ENCODE data around the gene TIGD2.
A peak's percentile ranks its signal among the peaks of the same experiment; 100 is the strongest.

The TIGD2 gene

GRCh38 chr4:89110986-89111832, at the start of gene TIGD2:
Gene TIGD2, plus strand, starts transcription at chr4:89111533. Its CDS starts 1,442 bp downstream, at chr4:89112975.
- DNase-seq (ENCODE audit: low read depth in 2 of 2), result peak; percentile 75 to 82

GRCh38 chr4:89064848-89065247, 46.5 kb upstream of the TIGD2 start:
- DNase-seq (ENCODE audit: low read depth in 2 of 2), result no peak

GRCh38 chr4:89067417-89067816, 43.9 kb upstream of the TIGD2 start:
- DNase-seq (ENCODE audit: low read depth in 2 of 2), result no peak

- DNase-seq (ENCODE audit: low read depth in 2 of 2), result no peak
These were observed 41.9 kb upstream of the TIGD2 start for GRCh38 chr4:89069481-89069880.

- no peak for DNase-seq (ENCODE audit: low read depth in 2 of 2)
These were observed 41.3 kb upstream of the TIGD2 start for GRCh38 chr4:89070041-89070440.

GRCh38 chr4:89071311-89071710, 40.0 kb upstream of the TIGD2 start:
- DNase-seq (ENCODE audit: low read depth in 2 of 2), result no peak

GRCh38 chr4:89072921-89073320, 38.4 kb upstream of the TIGD2 start:
- DNase-seq (ENCODE audit: low read depth in 2 of 2), result no peak

GRCh38 chr4:89077761-89078160, 33.6 kb upstream of the TIGD2 start:
- DNase-seq (ENCODE audit: low read depth in 2 of 2), result no peak

- DNase-seq (ENCODE audit: low read depth in 2 of 2), result no peak
These were observed 33.0 kb upstream of the TIGD2 start for GRCh38 chr4:89078300-89078699.

- DNase-seq (ENCODE audit: low read depth in 2 of 2), result no peak
These were observed 12.3 kb upstream of the TIGD2 start for GRCh38 chr4:89099034-89099433.

GRCh38 chr4:89099471-89099870, 11.9 kb upstream of the TIGD2 start:
- DNase-seq (ENCODE audit: low read depth in 2 of 2), result no peak

GRCh38 chr4:89100853-89101252, 10.5 kb upstream of the TIGD2 start:
- no peak for DNase-seq (ENCODE audit: low read depth in 2 of 2)

- DNase-seq (ENCODE audit: low read depth in 2 of 2), result no peak
These were observed 9.8 kb upstream of the TIGD2 start for GRCh38 chr4:89101256-89102161.

- no peak for DNase-seq (ENCODE audit: low read depth in 2 of 2)
These were observed 5.6 kb upstream of the TIGD2 start for GRCh38 chr4:89105726-89106125.

GRCh38 chr4:89108091-89108490, 3.2 kb upstream of the TIGD2 start:
- DNase-seq (ENCODE audit: low read depth in 2 of 2), result no peak

GRCh38 chr4:89109841-89110540, 1.3 kb upstream of the TIGD2 start:
- no peak for DNase-seq (ENCODE audit: low read depth in 2 of 2)

GRCh38 chr4:89110541-89110985, 770 bp upstream of the TIGD2 start:
- DNase-seq (ENCODE audit: low read depth in 2 of 2), result no peak

- DNase-seq (ENCODE audit: low read depth in 2 of 2), result no peak
These were observed 665 bp downstream of the TIGD2 start for GRCh38 chr4:89111833-89112563.

GRCh38 chr4:89113415-89113814, 2.1 kb downstream of the TIGD2 start:
- DNase-seq (ENCODE audit: low read depth in 2 of 2), result no peak

- DNase-seq (ENCODE audit: low read depth in 2 of 2), result no peak
These were observed 2.8 kb downstream of the TIGD2 start for GRCh38 chr4:89114100-89114499.

GRCh38 chr4:89117115-89117514, 5.8 kb downstream of the TIGD2 start:
- no peak for DNase-seq (ENCODE audit: low read depth in 2 of 2)

Measured in stimulated activated CD8-positive, alpha-beta memory T cell treated with anti-CD3 and anti-CD28 coated beads, Interleukin-2, amount 100 ng/mL, for 1 hour (primary cell).